ENCODE measurements around the gene HOXD10. TPM values are rescaled to one million over a fixed set of nuclear protein-coding genes. Genes with fewer than 3 reads are reported as not detected.

HOXD10 gene
- total and polyA plus RNA-seq, 9 donors, result 0.38 to 8.1 (median 1.1) TPM

DNA sequence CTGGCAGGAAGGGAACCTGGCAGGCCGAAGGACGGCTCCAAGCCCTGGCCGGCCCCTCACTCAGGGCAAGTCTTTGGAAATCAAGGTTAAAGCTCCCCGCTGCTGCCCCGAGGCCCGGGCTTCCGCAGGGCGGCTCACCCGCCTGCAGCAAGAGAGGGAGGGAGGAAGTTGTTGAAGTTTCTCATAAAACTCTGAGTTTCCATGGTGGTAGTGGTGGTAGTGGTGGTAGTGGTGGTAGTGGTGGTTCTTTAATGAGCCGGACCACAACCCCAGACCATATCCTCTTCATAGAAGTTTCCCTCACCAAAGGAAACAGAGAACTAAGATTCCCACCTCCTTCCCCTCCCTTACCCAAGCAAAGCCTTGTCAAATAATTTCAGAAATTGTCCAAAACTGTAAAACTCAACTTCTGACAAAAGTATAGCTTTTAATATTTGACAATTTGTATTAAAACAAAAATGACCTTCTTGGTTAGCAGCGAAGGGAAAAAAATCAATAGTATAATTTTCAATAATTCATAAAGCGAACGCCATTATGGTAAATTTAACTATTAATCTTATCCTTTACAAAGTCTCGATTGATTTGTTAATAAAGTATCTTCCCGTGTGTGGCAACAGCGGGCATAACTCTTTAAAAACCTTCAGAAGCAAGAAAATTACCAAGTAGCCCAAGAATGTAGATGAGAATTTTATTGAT is 1.5 kb upstream of the HOXD10 start:
- Histone ChIP-seq H3K4me1 (ENCODE audit: insufficient read depth) (no peaks in the 10 kb centered on the region), H3K9me3 (no peaks in the 10 kb centered on the region), H3K36me3 (no peaks in the 10 kb centered on the region), H3K27ac (no peak overlapping the region), H3K27me3 (peaks cover 6% of the 10 kb centered on the region), H3K4me3 (peak overlapping the region; percentile 33)
- TF ChIP-seq EP300 (IDR thresholded peaks at IDR 0.05) (no peak), POLR2A (IDR thresholded peaks at IDR 0.05) (no peak)
- 61 to 95% (median 88%) methylated on average over 16 of the region's 16 CpGs for WGBS, 3 donors
- peak in 1 of 5 donors; percentile 9 for DNase-seq
- intact Hi-C loops (cut with DNase I), result loop anchor here in 1 of 4 donors (5.0 kb wide), 1 partner anchor 1032 kb away; no protein-coding TSS in a partner anchor

DNA sequence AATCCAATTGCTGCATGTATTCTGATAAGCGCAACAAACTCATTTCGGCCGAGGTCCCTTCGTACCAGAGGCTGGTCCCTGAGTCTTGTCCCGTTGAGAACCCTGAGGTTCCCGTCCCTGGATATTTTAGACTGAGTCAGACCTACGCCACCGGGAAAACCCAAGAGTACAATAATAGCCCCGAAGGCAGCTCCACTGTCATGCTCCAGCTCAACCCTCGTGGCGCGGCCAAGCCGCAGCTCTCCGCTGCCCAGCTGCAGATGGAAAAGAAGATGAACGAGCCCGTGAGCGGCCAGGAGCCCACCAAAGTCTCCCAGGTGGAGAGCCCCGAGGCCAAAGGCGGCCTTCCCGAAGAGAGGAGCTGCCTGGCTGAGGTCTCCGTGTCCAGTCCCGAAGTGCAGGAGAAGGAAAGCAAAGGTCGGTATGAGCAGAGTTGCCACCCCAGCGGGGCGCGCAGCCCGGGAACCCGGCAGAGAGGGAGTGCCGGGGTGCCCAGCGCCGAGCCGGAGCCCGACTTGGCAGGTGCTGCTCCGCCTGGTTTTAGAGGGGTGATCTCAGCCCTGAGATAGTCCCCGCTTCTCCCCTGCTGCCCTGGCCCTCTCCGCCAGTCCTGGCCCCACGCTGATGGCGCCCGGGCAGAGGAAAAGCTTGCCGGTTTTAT is 714 bp downstream of the HOXD10 start:
- Histone ChIP-seq H3K36me3 (no peaks in the 10 kb centered on the region), H3K4me3 (peak overlapping the region; percentile 43), H3K4me1 (ENCODE audit: insufficient read depth) (no peaks in the 10 kb centered on the region), H3K9me3 (no peaks in the 10 kb centered on the region), H3K27ac (no peak overlapping the region), H3K27me3 (peaks cover under 1% of the 10 kb centered on the region)
- 10 to 36% (median 31%) methylated on average over 40 of the region's 40 CpGs for WGBS, 3 donors
- intact Hi-C loops (cut with DNase I), result loop anchor here in 1 of 4 donors (5.0 kb wide), 1 partner anchor 1030 kb away; no protein-coding TSS in a partner anchor
- DNase-seq, result peak in 1 of 5 donors; percentile 10
- TF ChIP-seq EP300 (IDR thresholded peaks at IDR 0.05), result no peak
- TF ChIP-seq, protein P1, sequence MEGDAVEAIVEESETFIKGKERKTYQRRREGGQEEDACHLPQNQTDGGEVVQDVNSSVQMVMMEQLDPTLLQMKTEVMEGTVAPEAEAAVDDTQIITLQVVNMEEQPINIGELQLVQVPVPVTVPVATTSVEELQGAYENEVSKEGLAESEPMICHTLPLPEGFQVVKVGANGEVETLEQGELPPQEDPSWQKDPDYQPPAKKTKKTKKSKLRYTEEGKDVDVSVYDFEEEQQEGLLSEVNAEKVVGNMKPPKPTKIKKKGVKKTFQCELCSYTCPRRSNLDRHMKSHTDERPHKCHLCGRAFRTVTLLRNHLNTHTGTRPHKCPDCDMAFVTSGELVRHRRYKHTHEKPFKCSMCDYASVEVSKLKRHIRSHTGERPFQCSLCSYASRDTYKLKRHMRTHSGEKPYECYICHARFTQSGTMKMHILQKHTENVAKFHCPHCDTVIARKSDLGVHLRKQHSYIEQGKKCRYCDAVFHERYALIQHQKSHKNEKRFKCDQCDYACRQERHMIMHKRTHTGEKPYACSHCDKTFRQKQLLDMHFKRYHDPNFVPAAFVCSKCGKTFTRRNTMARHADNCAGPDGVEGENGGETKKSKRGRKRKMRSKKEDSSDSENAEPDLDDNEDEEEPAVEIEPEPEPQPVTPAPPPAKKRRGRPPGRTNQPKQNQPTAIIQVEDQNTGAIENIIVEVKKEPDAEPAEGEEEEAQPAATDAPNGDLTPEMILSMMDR (IDR thresholded peaks at IDR 0.05), result no peak
- TF ChIP-seq POLR2A (IDR thresholded peaks at IDR 0.05), result no peak

DNA sequence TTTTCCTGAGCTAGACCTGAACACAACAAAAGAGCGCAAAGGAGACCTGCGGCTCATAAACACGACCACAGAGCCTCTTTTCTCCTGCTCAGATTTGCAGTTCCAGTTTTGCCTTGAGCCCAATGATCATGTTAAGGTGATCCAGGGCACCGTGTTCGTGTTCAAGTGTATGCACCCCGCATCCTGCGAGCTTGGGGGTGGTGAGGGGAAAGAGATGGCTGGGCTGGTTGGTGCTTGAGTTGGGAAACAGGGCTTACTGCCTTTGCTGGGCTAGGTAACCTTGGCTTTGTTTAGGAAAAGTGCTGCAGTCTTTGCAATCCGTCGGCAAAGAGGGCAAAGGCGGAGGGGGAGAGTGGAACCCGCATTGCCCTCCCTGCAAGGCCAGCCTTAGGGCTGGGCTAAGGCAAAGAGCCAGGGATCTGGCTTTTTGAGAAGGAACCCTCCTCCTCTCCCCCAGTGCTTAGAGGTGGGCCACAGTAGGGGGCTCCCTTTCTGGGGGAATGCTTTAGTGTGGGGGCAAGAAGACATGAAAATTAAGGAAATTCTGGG is 1.3 kb downstream of the HOXD10 start:
- no peak for DNase-seq
- TF ChIP-seq EP300 (IDR thresholded peaks at IDR 0.05) (no peak), POLR2A (IDR thresholded peaks at IDR 0.05) (no peak)
- TF ChIP-seq, protein P1 (IDR thresholded peaks at IDR 0.05), result no peak
- H3K27ac ChIP-seq, result no peak overlapping the region
- H3K27me3 ChIP-seq, result no peaks in the 10 kb centered on the region
- intact Hi-C loops (cut with DNase I), result loop anchor here in 1 of 4 donors (5.0 kb wide), 1 partner anchor 1029 kb away; no protein-coding TSS in a partner anchor
- no peaks in the 10 kb centered on the region for H3K9me3 ChIP-seq
- no peaks in the 10 kb centered on the region for H3K36me3 ChIP-seq
- 29 to 58% (median 51%) methylated on average over 11 of the region's 11 CpGs for WGBS, 3 donors
- H3K4me1 ChIP-seq (ENCODE audit: insufficient read depth), result no peaks in the 10 kb centered on the region
- H3K4me3 ChIP-seq, result peak overlapping the region; percentile 43

DNA sequence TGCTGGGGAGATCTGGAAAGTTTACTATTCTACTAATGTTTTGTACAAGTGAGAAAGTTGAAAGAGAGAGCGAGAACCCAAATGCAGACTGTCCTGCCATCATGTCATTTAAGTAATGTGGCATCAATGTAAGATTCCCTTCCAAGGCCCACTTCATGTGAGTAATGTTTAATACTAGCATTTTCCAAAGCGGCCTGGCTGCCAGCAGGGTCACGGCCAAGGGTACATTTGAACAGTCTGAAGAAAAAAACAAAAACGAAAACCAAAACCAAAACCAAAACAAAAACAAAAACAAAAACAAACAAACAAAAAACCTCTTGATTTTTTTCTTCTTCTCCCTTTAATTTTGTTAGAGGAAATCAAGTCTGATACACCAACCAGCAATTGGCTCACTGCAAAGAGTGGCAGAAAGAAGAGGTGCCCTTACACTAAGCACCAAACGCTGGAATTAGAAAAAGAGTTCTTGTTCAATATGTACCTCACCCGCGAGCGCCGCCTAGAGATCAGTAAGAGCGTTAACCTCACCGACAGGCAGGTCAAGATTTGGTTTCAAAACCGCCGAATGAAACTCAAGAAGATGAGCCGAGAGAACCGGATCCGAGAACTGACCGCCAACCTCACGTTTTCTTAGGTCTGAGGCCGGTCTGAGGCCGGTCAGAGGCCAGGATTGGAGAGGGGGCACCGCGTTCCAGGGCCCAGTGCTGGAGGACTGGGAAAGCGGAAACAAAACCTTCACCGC is 2.2 kb downstream of the HOXD10 start:
- Histone ChIP-seq H3K36me3 (no peaks in the 10 kb centered on the region), H3K9me3 (no peaks in the 10 kb centered on the region), H3K27ac (no peak overlapping the region), H3K27me3 (no peaks in the 10 kb centered on the region), H3K4me1 (ENCODE audit: insufficient read depth) (no peaks in the 10 kb centered on the region), H3K4me3 (peak overlapping the region; percentile 43)
- TF ChIP-seq EP300 (IDR thresholded peaks at IDR 0.05) (no peak), POLR2A (IDR thresholded peaks at IDR 0.05) (no peak)
- TF ChIP-seq, protein P1 (IDR thresholded peaks at IDR 0.05), result no peak
- 25 to 63% (median 56%) methylated on average over 24 of the region's 24 CpGs for WGBS, 3 donors
- peak in 1 of 5 donors; percentile 15 for DNase-seq
- intact Hi-C loops (cut with DNase I), result loop anchor here in 1 of 4 donors (5.0 kb wide), 1 partner anchor 1029 kb away; no protein-coding TSS in a partner anchor

Measured in ovary (tissue), 9 donors.